K562 (cell line): ENCODE data around the gene TMF1. TPM values are rescaled to one million over a fixed set of nuclear protein-coding genes. Genes with fewer than 3 reads are reported as not detected.

Source experiments
- ATAC-seq: fragments of 200-7000 bp; cut with Tn5 transposase; 3 replicates; pipeline ENCODE4 v1.9.1; 2020; ENCODE audit warnings: moderate library complexity
- BruUV-seq: library from RNA; stranded (reverse); fragments of 400-500 nt; replicated peaks from 2 replicates; lab custom pipeline; 2021; lab: Mats Ljungman, UMichigan
- CTCF ChIA-PET: fragments of 300-600 bp; formaldehyde crosslinking; extraction: SDS; loops from one replicate; lab custom pipeline; 2021; ENCODE audit warnings: low intra/inter-chr PET ratio; lab: Yijun Ruan, JAX
- POLR2A ChIA-PET: fragments of 300-600, 350-650 bp; sonication (Branson Sonifier 250); formaldehyde crosslinking; extraction: SDS; loops from one replicate; lab custom pipeline; 2021; ENCODE audit warnings: antibody characterized with exemption, inconsistent platforms; lab: Yijun Ruan, JAX
- DNase-seq, 4 experiments: peaks; one replicate each; pipeline versions ENCODE4 v3.0.0 to v3.0.0-alpha.2; 2011 to 2018; ENCODE audit warnings: low spot score in 3 of 4, mixed read lengths in 3 of 4; ENCODE audit errors: extremely low read depth in 1 of 4
- FAIRE-seq: peaks from 2 replicates; lab custom pipeline; 2011; peaks lifted over from hg19 to GRCh38; lab: Jason Lieb, UNC
- H2AFZ ChIP-seq: 2 replicates; pipeline ENCODE4 v1.6.0; 2011; ENCODE audit warnings: low read depth, low read length, control low read depth, inconsistent platforms
- H3K27ac ChIP-seq: fragments of 200-600 bp; 3 replicates; pipeline ENCODE4 v1.8.0; 2011; ENCODE audit warnings: low read depth, mild to moderate bottlenecking, control low read depth, inconsistent platforms, low read length, moderate library complexity, mixed read lengths; ENCODE audit errors: extremely low read depth
- H3K27me3 ChIP-seq, 2 experiments: fragments of 300-600 bp in 1 of 2; 2 replicates in 1 of 2; 3 replicates in 1 of 2; pipeline versions ENCODE4 v1.6.0 to v1.8.0; 2011; ENCODE audit warnings: inconsistent platforms in 2 of 2, low read length in 2 of 2, mild to moderate bottlenecking in 1 of 2, mixed read lengths in 1 of 2, moderate library complexity in 1 of 2; ENCODE audit not compliant: control insufficient read depth in 2 of 2, insufficient read depth in 2 of 2
- H3K36me3 ChIP-seq: fragments of 300-600 bp; 3 replicates; pipeline ENCODE4 v1.8.0; 2011; ENCODE audit warnings: mild to moderate bottlenecking, low read length, inconsistent platforms; ENCODE audit not compliant: control insufficient read depth, insufficient read depth
- H3K4me1 ChIP-seq, 2 experiments: fragments of 200-600 bp in 1 of 2; replicated peaks in 1 of 2; 2 replicates in 1 of 2; 3 replicates in 1 of 2; pipeline versions ENCODE4 v1.5.1 to v1.8.0; 2011; ENCODE audit warnings: inconsistent platforms in 2 of 2, low read length in 2 of 2, mild to moderate bottlenecking in 1 of 2, mixed read lengths in 1 of 2, moderate library complexity in 1 of 2; ENCODE audit not compliant: control insufficient read depth in 2 of 2, insufficient read depth in 2 of 2
- H3K4me2 ChIP-seq: 2 replicates; pipeline ENCODE4 v1.6.1; 2011; ENCODE audit warnings: low read length, control low read depth, inconsistent platforms, mixed read lengths; ENCODE audit not compliant: insufficient read depth
- H3K4me3 ChIP-seq: fragments of 200-600 bp; sonication (generic), shearing (Covaris generic); 2 replicates; pipeline ENCODE4 v1.5.1; 2016; ENCODE audit warnings: control low read depth, inconsistent platforms
- H3K79me2 ChIP-seq: fragments of 200-600 bp; 3 replicates; pipeline ENCODE4 v1.8.0; 2011; ENCODE audit warnings: low read length, inconsistent platforms; ENCODE audit not compliant: control insufficient read depth, insufficient read depth
- H3K9ac ChIP-seq, 2 experiments: 2 replicates each; pipeline versions ENCODE4 v1.6.0 to v1.6.1; 2011; ENCODE audit warnings: low read depth in 2 of 2, low read length in 2 of 2, control low read depth in 1 of 2, inconsistent platforms in 1 of 2, mild to moderate bottlenecking in 1 of 2, mixed read lengths in 1 of 2; ENCODE audit not compliant: insufficient read depth in 1 of 2
- H3K9me1 ChIP-seq: one replicate; pipeline ENCODE4 v1.6.0; 2011; ENCODE audit warnings: inconsistent platforms, mild to moderate bottlenecking, low read length, moderate library complexity; ENCODE audit not compliant: control insufficient read depth, insufficient read depth
- H3K9me3 ChIP-seq: replicated peaks from 2 replicates; pipeline ENCODE4 v1.5.1; 2011; ENCODE audit warnings: low read depth, low read length, inconsistent platforms; ENCODE audit not compliant: control insufficient read depth, insufficient read depth
- H4K20me1 ChIP-seq: replicated peaks from 2 replicates; pipeline ENCODE4 v1.6.1; 2011; ENCODE audit warnings: low read length, inconsistent platforms, mixed read lengths; ENCODE audit not compliant: control insufficient read depth, insufficient read depth
- BRF2 ChIP-seq: IDR thresholded peaks from 3 replicates; pipeline ENCODE4 v1.6.1; 2011; ENCODE audit warnings: borderline replicate concordance, mild to moderate bottlenecking; ENCODE audit not compliant: insufficient read length, insufficient read depth
- NR2C2 ChIP-seq, 2 experiments: fragments of 200-800 bp in 1 of 2; sonication (Bioruptor generic) in 1 of 2; sonication (generic) in 1 of 2; formaldehyde crosslinking in 1 of 2; IDR thresholded peaks; 2 replicates each; pipeline versions ENCODE4 v1.6.1 to v1.8.0; 2016 to 2022; ENCODE audit warnings: mild to moderate bottlenecking in 1 of 2, missing compliant biosample characterization in 1 of 2, missing genetic modification characterization in 1 of 2, missing genetic modification reagents in 1 of 2
- ZNF280A ChIP-seq: fragments of 450-650 bp; IDR thresholded peaks from 2 replicates; pipeline ENCODE4 v1.6.1; 2018; ENCODE audit warnings: mild to moderate bottlenecking, low read depth; ENCODE audit not compliant: partially characterized antibody
- WGBS: fragments of 100-300 bp; shearing (Covaris generic); methylation state at CpG from one replicate; pipeline ENCODE4 v1.1.6; 2016; ENCODE audit warnings: low coverage, mixed read lengths; ENCODE audit not compliant: insufficient coverage; ENCODE audit errors: missing lambda C conversion rate; 5-methylcytosine and 5-hydroxymethylcytosine counted together
- in situ Hi-C: fragments of 300-500 bp; cut with MboI; formaldehyde crosslinking; loops from 4 replicates; pipeline ENCODE4 v1.15.0; 2018; ENCODE audit warnings: inconsistent platforms, mixed read lengths
- intact Hi-C: fragments of 100-400 bp; cut with micrococcal nuclease; formaldehyde crosslinking; loops from 2 replicates; pipeline ENCODE4 v1.14.2; 2022
- polyA plus RNA-seq, 8 experiments: library from polyadenylated mRNA; depleted of rRNA in 4 of 8; stranded (reverse) in 5 of 8; unstranded in 3 of 8; fragments of >200 nt; fragmentation: Nextera tagmentation in 2 of 8; fragmentation: Illumina TruSeq in 1 of 8; extraction: Ambion mirVana in 2 of 8; extraction: Trizol in 1 of 8; gene quantifications; 2 replicates each; pipeline versions ENCODE4 v1.2.1 to v1.2.3, GENCODE V29; 2011 to 2014; ENCODE audit warnings: inconsistent platforms in 1 of 8, missing spikeins in 1 of 8
- total RNA-seq, 7 experiments: library from RNA; depleted of rRNA in 6 of 7; stranded (reverse); fragments of >200 nt in 6 of 7; fragmentation: Illumina TruSeq in 2 of 7; extraction: Trizol in 2 of 7; gene quantifications; 2 replicates each; pipeline versions ENCODE4 v1.2.1 to v1.2.3, GENCODE V29; 2011 to 2021; ENCODE audit warnings: low replicate concordance in 1 of 7

TMF1 gene
- total and polyA plus RNA-seq, 9 of the 15 experiments (the other 6 are each of a cell fraction or from before 2014, with no cell fraction given): 3.1 to 13.9 (median 10.3) TPM

GRCh38 chr3:68986496-68987208 is 65.5 kb downstream of the TMF1 start (continued):
- no peak for TF ChIP-seq BRF2
- TF ChIP-seq NR2C2 (CRISPR knock-in tag; IDR thresholded peaks at IDR 0.05): no peak
- TF ChIP-seq NR2C2 (tag; IDR thresholded peaks at IDR 0.05): no peak
- TF ChIP-seq, all 486 proteins: peak for 0

GRCh38 chr3:68985146-68985790 is 66.9 kb downstream of the TMF1 start:
- ATAC-seq (no peak), DNase-seq (no peak), FAIRE-seq (no peak)
- TF ChIP-seq ZNF280A: no peak
- intact Hi-C loops: no loop called here
- ChIA-PET POLR2A (no interaction called here), CTCF (no interaction called here)
- H4K20me1 ChIP-seq: no peaks in the 10 kb centered on the region
- no peak overlapping the region for H3K9ac ChIP-seq
- no peaks in the 10 kb centered on the region for H3K4me1 ChIP-seq
- no peak overlapping the region for H2AFZ ChIP-seq
- no peak overlapping the region for H3K4me2 ChIP-seq
- H3K9me1 ChIP-seq: no peaks in the 10 kb centered on the region
- H3K79me2 ChIP-seq: no peaks in the 10 kb centered on the region
- no peak overlapping the region for H3K4me3 ChIP-seq
- in situ Hi-C loops: no loop called here
- WGBS: 78% methylated on average over 3 of the region's 3 CpGs
- peaks cover 42% of the 10 kb centered on the region; the same call in 2 of the 3 replicates for H3K36me3 ChIP-seq
- no TSS peak for BruUV-seq
- no peak overlapping the region for H3K27ac ChIP-seq
- no peaks in the 10 kb centered on the region for H3K27me3 ChIP-seq
- H3K9me3 ChIP-seq: no peaks in the 10 kb centered on the region
